HFF-Myc (cell line): ENCODE results near the gene RNF135.
"Not testable (repeated sequence)": the region's sequence is repeated elsewhere in the genome, so short reads cannot be mapped to it uniquely, and the experiment has no call there.

Experiments used
- DNase-seq: peaks from one replicate; pipeline ENCODE4 v3.0.0-alpha.2; 2011; ENCODE audit warnings: low read depth; ENCODE audit errors: extremely low read depth
- H3K4me3 ChIP-seq: replicated peaks from 2 replicates; pipeline ENCODE4 v1.5.1; 2011; ENCODE audit warnings: low read depth, mild to moderate bottlenecking, control low read depth, low read length
- TF ChIP-seq, protein P1 (sequence below): IDR thresholded peaks from 2 replicates; pipeline ENCODE4 v1.5.1; 2012; ENCODE audit warnings: mild to moderate bottlenecking, low read depth, low read length, control low read depth; ENCODE audit errors: missing control alignments

RNF135 gene

DNA sequence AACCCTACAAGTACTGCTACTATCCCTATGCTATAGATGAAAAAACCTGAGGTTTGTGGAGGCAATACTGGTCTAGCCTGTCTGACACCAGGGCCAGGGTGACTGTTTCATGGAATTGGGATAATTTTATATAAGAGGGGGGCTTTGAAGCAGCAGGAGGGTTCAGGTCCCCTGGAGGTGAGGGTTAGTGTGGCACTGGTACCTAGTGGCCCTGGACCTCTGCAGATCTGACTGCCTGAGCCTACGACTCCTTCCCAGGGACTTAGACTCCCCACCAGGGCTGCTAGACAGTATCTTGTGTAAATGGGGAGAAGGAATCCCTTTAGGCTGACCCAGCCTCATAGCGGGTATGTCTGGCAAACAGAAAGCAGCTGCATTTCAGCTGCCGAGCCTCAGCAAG lies 42.3 kb upstream of the RNF135 start:
- no peak for DNase-seq
- TF ChIP-seq, protein P1, sequence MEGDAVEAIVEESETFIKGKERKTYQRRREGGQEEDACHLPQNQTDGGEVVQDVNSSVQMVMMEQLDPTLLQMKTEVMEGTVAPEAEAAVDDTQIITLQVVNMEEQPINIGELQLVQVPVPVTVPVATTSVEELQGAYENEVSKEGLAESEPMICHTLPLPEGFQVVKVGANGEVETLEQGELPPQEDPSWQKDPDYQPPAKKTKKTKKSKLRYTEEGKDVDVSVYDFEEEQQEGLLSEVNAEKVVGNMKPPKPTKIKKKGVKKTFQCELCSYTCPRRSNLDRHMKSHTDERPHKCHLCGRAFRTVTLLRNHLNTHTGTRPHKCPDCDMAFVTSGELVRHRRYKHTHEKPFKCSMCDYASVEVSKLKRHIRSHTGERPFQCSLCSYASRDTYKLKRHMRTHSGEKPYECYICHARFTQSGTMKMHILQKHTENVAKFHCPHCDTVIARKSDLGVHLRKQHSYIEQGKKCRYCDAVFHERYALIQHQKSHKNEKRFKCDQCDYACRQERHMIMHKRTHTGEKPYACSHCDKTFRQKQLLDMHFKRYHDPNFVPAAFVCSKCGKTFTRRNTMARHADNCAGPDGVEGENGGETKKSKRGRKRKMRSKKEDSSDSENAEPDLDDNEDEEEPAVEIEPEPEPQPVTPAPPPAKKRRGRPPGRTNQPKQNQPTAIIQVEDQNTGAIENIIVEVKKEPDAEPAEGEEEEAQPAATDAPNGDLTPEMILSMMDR: no peak

DNA sequence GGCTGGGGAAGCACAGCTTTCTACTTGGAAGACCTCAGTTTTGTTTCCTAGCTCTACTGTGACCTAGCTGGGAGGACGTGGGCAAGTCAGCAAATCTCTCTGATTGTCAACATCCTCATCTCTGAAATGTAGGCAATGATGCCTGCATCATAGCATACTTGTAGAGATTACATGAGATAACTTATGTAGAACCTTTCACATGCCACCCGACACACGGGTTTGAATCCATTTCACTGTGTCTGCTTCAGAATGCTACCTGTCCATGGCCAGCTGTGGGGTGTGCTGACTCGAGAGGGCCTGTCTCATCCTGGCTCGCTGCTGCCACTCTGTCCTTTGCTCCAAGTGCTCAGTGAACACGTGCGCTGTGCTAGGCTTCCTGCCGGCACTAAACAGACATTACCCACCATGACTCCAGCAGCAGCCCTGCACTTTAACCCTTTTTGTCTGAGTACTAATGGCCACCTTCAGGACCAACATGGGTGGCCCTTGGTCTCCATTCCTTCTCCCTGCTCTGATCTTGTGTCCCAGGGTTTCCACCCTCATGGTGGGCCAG lies 41.7 kb upstream of the RNF135 start:
- no peak overlapping the region for H3K4me3 ChIP-seq
- TF ChIP-seq, protein P1: no peak
- DNase-seq: no peak

More for the DNA sequence above, 42.3 kb upstream of the RNF135 start:
- no peak overlapping the region for H3K4me3 ChIP-seq

DNA sequence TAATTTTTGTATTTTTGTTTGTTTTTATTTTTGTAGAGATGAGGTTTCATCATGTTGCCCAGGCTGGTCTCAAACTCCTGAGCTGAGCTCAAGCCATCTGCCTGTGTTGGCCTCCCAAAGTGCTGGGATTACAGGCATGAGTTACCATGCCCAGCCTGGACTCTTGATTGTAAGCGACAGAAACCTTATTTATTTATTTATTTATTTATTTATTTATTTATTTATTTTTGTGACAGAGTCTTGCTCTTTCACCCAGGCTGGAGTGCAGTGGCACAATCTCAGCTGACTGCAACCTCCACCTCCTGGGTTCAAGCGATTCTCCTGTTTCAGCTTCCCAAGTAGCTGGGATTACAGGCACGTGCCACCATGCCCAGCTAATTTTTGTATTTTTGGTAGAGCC lies 41.0 kb upstream of the RNF135 start:
- H3K4me3 ChIP-seq, DNase-seq: not testable (repeated sequence)

DNA sequence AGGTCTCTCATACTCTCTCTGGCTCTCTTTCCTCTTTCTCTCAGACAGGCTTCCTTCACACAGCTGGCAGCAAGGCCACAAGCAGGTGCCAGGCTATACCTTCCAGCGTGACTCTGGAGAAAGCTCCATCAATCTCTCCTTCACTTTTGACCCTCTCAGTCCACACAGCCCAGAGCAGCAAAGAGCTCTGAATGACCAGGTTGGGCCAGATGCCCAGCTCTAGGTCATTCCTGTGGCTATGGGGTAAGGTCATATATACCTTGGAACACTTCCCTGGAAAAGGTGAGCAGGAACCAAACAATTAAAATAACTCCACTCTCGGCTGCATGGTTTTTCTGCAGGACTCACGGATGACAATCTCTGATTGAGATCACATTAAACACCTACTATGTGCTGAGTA lies 40.3 kb upstream of the RNF135 start:
- H3K4me3 ChIP-seq: no peak overlapping the region
- no peak for DNase-seq
- TF ChIP-seq, protein P1: no peak

DNA sequence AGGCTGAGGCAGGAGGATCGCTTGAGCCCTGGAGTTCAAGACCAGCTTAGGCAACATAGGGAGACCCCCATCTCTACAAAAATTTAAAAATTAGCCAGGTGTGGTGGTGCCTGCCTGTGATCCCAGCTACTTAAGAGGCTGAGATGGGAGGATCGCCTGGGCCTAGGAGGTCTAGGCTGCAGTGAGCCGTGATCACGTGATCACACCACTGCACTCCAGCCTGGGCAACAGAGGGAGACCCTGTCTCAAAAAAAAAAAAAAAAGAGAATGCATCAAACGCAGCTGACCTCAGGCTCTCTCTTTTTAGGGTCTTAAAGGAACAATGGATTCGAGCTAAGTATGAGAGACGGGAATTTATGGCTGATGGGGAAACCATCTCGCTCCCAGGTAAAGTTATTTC lies 39.3 kb upstream of the RNF135 start:
- not testable (repeated sequence) for DNase-seq, H3K4me3 ChIP-seq

DNA sequence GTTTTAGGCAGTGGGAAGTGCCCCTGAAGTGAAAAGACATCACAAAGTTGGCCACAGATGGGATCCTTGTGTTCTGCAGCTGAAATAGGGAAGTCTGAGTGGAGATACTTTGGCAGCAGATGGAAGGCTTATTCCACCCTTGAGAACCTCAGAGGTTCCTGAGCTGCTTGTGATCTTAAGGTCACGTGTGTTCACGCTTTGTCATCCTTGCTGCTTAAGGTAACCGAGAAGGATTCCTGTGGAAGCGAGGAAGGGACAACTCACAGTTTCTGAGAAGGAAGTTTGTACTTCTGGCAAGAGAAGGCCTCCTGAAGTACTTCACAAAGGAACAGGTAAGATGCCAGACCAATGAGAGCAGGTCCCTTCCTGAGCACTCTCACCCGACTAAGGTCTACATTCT lies 36.9 kb upstream of the RNF135 start:
- H3K4me3 ChIP-seq: no peak overlapping the region
- no peak for DNase-seq
- TF ChIP-seq, protein P1: no peak

DNA sequence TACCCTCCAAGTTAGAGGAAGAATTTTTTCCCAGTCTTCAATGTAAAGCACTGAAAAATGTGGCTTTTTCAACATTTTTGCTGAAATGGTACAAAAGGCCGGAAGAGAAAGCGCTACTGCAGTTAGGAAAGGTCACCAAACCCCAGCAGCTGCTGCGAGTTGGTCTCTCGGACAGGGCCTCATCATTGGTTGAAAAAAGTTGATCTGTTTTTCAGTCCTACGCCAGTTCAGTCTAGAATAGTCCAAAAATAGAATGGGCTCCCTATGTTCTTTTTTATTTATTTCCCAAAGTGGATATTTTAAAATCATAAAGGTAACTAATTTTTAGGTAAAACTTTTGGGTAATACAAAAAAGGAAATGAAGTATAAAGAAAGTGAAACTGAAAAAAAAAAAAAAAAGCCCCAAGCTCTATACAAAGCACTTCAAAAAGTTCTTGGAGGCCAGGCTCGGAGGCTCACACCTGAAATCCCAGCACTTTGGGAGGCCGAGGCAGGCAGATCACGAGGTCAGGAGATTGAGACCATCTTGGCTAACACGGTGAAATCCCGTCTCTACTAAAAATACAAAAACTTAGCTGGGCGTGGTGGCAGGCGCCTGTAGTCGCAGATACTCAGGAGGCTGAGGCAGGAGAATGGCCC lies 31.7 kb upstream of the RNF135 start:
- DNase-seq: no peak
- TF ChIP-seq, protein P1: no peak
- H3K4me3 ChIP-seq: no peak overlapping the region
